ENCODE measurements around the gene GDF10.

- no peak for TF ChIP-seq CTCF (IDR thresholded peaks at IDR 0.05; ENCODE audit: low read depth, low read length)
- TF ChIP-seq EZH2phosphoT487 (IDR thresholded peaks at IDR 0.05; ENCODE audit: low read depth) = no peak
Measured at GRCh38 chr10:47311193-47311931, 11.4 kb downstream of the GDF10 start.

Data from OCI-LY3 (cell line).